ENCODE data around the gene NFATC1.

NFATC1 gene

GRCh38 chr18:79542213-79542612, 146.5 kb downstream of the NFATC1 start:
- H2AFZ ChIP-seq (ENCODE audit: low read length) = no peak overlapping the region
- H3F3A ChIP-seq (ENCODE audit: insufficient read depth, low read length) = no peaks in the 10 kb centered on the region
- no peaks in the 10 kb centered on the region; the same call in 1 of the 2 replicates for H3K27me3 ChIP-seq (ENCODE audit: insufficient read depth, low read length)
- no peak overlapping the region for H3K27ac ChIP-seq (ENCODE audit: low read depth, low read length, poor library complexity, severe bottlenecking)
- H3K4me1 ChIP-seq (ENCODE audit: insufficient read depth, low read length, severe bottlenecking) = no peaks in the 10 kb centered on the region
- H4K20me1 ChIP-seq (ENCODE audit: insufficient read depth, low read length) = no peaks in the 10 kb centered on the region
- peaks cover 8% of the 10 kb centered on the region for H3K9me3 ChIP-seq (ENCODE audit: low read length)
- no peaks in the 10 kb centered on the region for H3K9me2 ChIP-seq (ENCODE audit: low read depth, low read length)
- no peak overlapping the region for H3K4me3 ChIP-seq (ENCODE audit: low read depth, low read length, poor library complexity, severe bottlenecking)
- no peaks in the 10 kb centered on the region for H3K79me2 ChIP-seq (ENCODE audit: insufficient read depth, low read length)
- H3K4me2 ChIP-seq (ENCODE audit: low read length) = no peak overlapping the region
- H3K9ac ChIP-seq (ENCODE audit: low read length) = no peak overlapping the region
- TF ChIP-seq EZH2 (IDR thresholded peaks at IDR 0.05; ENCODE audit: borderline replicate concordance, low read length) (no peak), CTCF (IDR thresholded peaks at IDR 0.05; ENCODE audit: low read length) (no peak)
- H3K36me3 ChIP-seq (ENCODE audit: insufficient read depth, low read length) = peaks cover 4% of the 10 kb centered on the region; the same call in 1 of the 2 replicates

- Histone ChIP-seq H4K20me1 (ENCODE audit: insufficient read depth, low read length) (no peaks in the 10 kb centered on the region), H3K4me3 (ENCODE audit: low read depth, low read length, poor library complexity, severe bottlenecking) (no peak overlapping the region), H3K27ac (ENCODE audit: low read depth, low read length, poor library complexity, severe bottlenecking) (no peak overlapping the region), H3F3A (ENCODE audit: insufficient read depth, low read length) (no peaks in the 10 kb centered on the region), H3K4me1 (ENCODE audit: insufficient read depth, low read length, severe bottlenecking) (no peaks in the 10 kb centered on the region), H3K9ac (ENCODE audit: low read length) (no peak overlapping the region), H3K9me2 (ENCODE audit: low read depth, low read length) (no peaks in the 10 kb centered on the region), H2AFZ (ENCODE audit: low read length) (no peak overlapping the region), H3K4me2 (ENCODE audit: low read length) (no peak overlapping the region), H3K36me3 (ENCODE audit: insufficient read depth, low read length) (no peaks in the 10 kb centered on the region; the same call in 1 of the 2 replicates), H3K27me3 (ENCODE audit: insufficient read depth, low read length) (no peaks in the 10 kb centered on the region; the same call in none of the 2 replicates), H3K9me3 (ENCODE audit: low read length) (peaks cover under 1% of the 10 kb centered on the region; the same call in 1 of the 2 replicates), H3K79me2 (ENCODE audit: insufficient read depth, low read length) (no peaks in the 10 kb centered on the region)
- no peak for TF ChIP-seq EZH2 (IDR thresholded peaks at IDR 0.05; ENCODE audit: borderline replicate concordance, low read length)
Measured at GRCh38 chr18:79542876-79543750, 147.4 kb downstream of the NFATC1 start.

GRCh38 chr18:79543861-79544385, 148.2 kb downstream of the NFATC1 start:
- no peak overlapping the region for H3K4me3 ChIP-seq (ENCODE audit: low read depth, low read length, poor library complexity, severe bottlenecking)
- no peak overlapping the region for H3K27ac ChIP-seq (ENCODE audit: low read depth, low read length, poor library complexity, severe bottlenecking)
- H3K4me1 ChIP-seq (ENCODE audit: insufficient read depth, low read length, severe bottlenecking) = no peaks in the 10 kb centered on the region
- no peak overlapping the region for H3K9ac ChIP-seq (ENCODE audit: low read length)
- no peaks in the 10 kb centered on the region for H4K20me1 ChIP-seq (ENCODE audit: insufficient read depth, low read length)
- no peaks in the 10 kb centered on the region for H3K9me2 ChIP-seq (ENCODE audit: low read depth, low read length)
- no peaks in the 10 kb centered on the region; the same call in none of the 2 replicates for H3K27me3 ChIP-seq (ENCODE audit: insufficient read depth, low read length)
- no peaks in the 10 kb centered on the region for H3K9me3 ChIP-seq (ENCODE audit: low read length)
- no peaks in the 10 kb centered on the region for H3F3A ChIP-seq (ENCODE audit: insufficient read depth, low read length)
- no peak for TF ChIP-seq CTCF (IDR thresholded peaks at IDR 0.05; ENCODE audit: low read length)
- no peak for TF ChIP-seq EZH2 (IDR thresholded peaks at IDR 0.05; ENCODE audit: borderline replicate concordance, low read length)
- H3K36me3 ChIP-seq (ENCODE audit: insufficient read depth, low read length) = no peaks in the 10 kb centered on the region; the same call in 1 of the 2 replicates
- no peak overlapping the region for H3K4me2 ChIP-seq (ENCODE audit: low read length)
- H3K79me2 ChIP-seq (ENCODE audit: insufficient read depth, low read length) = no peaks in the 10 kb centered on the region
- H2AFZ ChIP-seq (ENCODE audit: low read length) = no peak overlapping the region
